Measurements from ENCODE around the gene KCNJ1. TPM values are rescaled to one million over a fixed set of nuclear protein-coding genes. Genes with fewer than 3 reads are reported as not detected.

KCNJ1 gene
- total and polyA plus RNA-seq, 2 of the 8 experiments (the other 6 are each of a cell fraction or from before 2014, with no cell fraction given): 0.17 to 0.23 TPM

GRCh38 chr11:128900468-128900867 is 33.4 kb upstream of the KCNJ1 start:
- Histone ChIP-seq H3K4ac (replicated peaks; ENCODE audit: insufficient read length, low read depth, low read length) (no peak overlapping the region), H3K23ac (ENCODE audit: insufficient read length) (no peak overlapping the region), H4K20me1 (replicated peaks in 1 of 2; ENCODE audit: control insufficient read depth in 1 of 2, insufficient read depth in 2 of 2, low read length in 2 of 2) (peaks cover 3 to 16% of the 10 kb centered on the region in 2 experiments), H2BK120ac (replicated peaks; ENCODE audit: low read depth, low read length) (no peak overlapping the region), H2BK15ac (ENCODE audit: low read length) (no peak overlapping the region), H3K56ac (replicated peaks; ENCODE audit: insufficient read length, low read depth, low read length) (no peak overlapping the region), H3K4me2 (ENCODE audit: insufficient read depth in 1 of 2, low read depth in 2 of 2, low read length in 2 of 2) (no peak overlapping the region), H2BK12ac (ENCODE audit: low read depth, low read length) (no peak overlapping the region), H3K4me3 (ENCODE audit: extremely low read depth in 1 of 4, insufficient read depth in 2 of 4, low read depth in 3 of 4, low read length in 4 of 4) (no peak overlapping the region), H3K79me1 (ENCODE audit: low read depth, low read length) (no peaks in the 10 kb centered on the region), H3K27ac (ENCODE audit: low read depth, low read length) (no peak overlapping the region), H2BK20ac (ENCODE audit: low read length) (no peak overlapping the region), H3K23me2 (ENCODE audit: low read depth, low read length) (peaks cover 4% of the 10 kb centered on the region; the same call in 1 of the 2 replicates), H2AFZ (ENCODE audit: low read length) (no peak overlapping the region), H4K91ac (replicated peaks; ENCODE audit: insufficient read length, low read length) (no peak overlapping the region), H3K79me2 (ENCODE audit: control insufficient read depth in 1 of 2, insufficient read depth in 2 of 2, low read length in 2 of 2) (no peaks in the 10 kb centered on the region), H2BK5ac (ENCODE audit: low read depth, low read length) (no peak overlapping the region), H4K8ac (ENCODE audit: extremely low read depth, insufficient read depth, low read length) (no peak overlapping the region), H2AK5ac (ENCODE audit: low read depth, low read length) (no peak overlapping the region), H3K27me3 (replicated peaks in 1 of 4; ENCODE audit: control insufficient read depth in 3 of 4, extremely low read depth in 1 of 4, insufficient read depth in 3 of 4, low read length in 3 of 4) (peaks cover 53 to 76% (median 71%) of the 10 kb centered on the region in 4 experiments), H3K36me3 (ENCODE audit: control insufficient read depth in 2 of 4, insufficient read depth in 4 of 4, low read length in 3 of 4) (no peaks in the 10 kb centered on the region), H3K18ac (ENCODE audit: extremely low read depth, low read length) (no peak overlapping the region), H3K9ac (replicated peaks in 1 of 4; ENCODE audit: extremely low read depth in 1 of 4, low read depth in 3 of 4, low read length in 3 of 4) (no peak overlapping the region), H3K9me3 (ENCODE audit: insufficient read depth in 2 of 2, low read depth in 1 of 2, low read length in 1 of 2) (no peaks in the 10 kb centered on the region), H3K14ac (ENCODE audit: insufficient read length) (no peak overlapping the region), H3K4me1 (replicated peaks in 1 of 4; ENCODE audit: control insufficient read depth in 3 of 4, insufficient read depth in 4 of 4, low read length in 3 of 4) (peaks cover 11 to 30% (median 23%) of the 10 kb centered on the region in 4 experiments), H4K5ac (ENCODE audit: insufficient read length, low read depth, low read length) (no peak overlapping the region)
- 71% methylated on average over 4 of the region's 4 CpGs; no CpG with 5 or more reads in 1 of the 2 experiments for WGBS, 2 experiments (ENCODE audit: extremely low coverage in 1 of 2, insufficient coverage in 1 of 2, insufficient read length in 1 of 2, insufficient replicate concordance in 2 of 2, low coverage in 1 of 2, low lambda C conversion rate in 2 of 2, missing lambda C conversion rate in 1 of 2)
- no peak for FAIRE-seq
- ChIA-PET CTCF (ENCODE audit: partially characterized antibody) (no interaction called here), POLR2A (ENCODE audit: partially characterized antibody) (no interaction called here)
- no peak for DNase-seq (ENCODE audit: low read depth in 1 of 2, low spot score in 2 of 2)
- TF ChIP-seq RNF2 (IDR thresholded peaks at IDR 0.05; ENCODE audit: borderline replicate concordance, low read depth, low read length, missing control alignments, poor library complexity, severe bottlenecking): peak; percentile 15
- no peak for TF ChIP-seq POLR2A (IDR thresholded peaks at IDR 0.05; ENCODE audit: control extremely low read depth in 1 of 2, low read depth in 2 of 2, low read length in 2 of 2)

Measured in H1 (cell line).